Hepatocyte (in vitro differentiated cells): ENCODE data around the gene PPM1K.

Source experiments
- CTCF ChIP-seq: fragments of 200-600 bp; sonication (generic); IDR thresholded peaks from 2 replicates; pipeline ENCODE4 v1.5.1; 2016; ENCODE audit warnings: antibody characterized with exemption, mild to moderate bottlenecking; ENCODE audit not compliant: poor library complexity
- EZH2 ChIP-seq: fragments of 200-600 bp; sonication (generic); IDR thresholded peaks from 2 replicates; pipeline ENCODE4 v1.6.1; 2016; ENCODE audit warnings: antibody characterized with exemption, mild to moderate bottlenecking, borderline replicate concordance
- EZH2phosphoT487 ChIP-seq: fragments of 200-600 bp; sonication (generic); IDR thresholded peaks from one replicate; pipeline ENCODE4 v1.6.1; 2018; ENCODE audit warnings: antibody characterized with exemption, mild to moderate bottlenecking, low read depth, moderate library complexity; ENCODE audit not compliant: unreplicated experiment, severe bottlenecking

- TF ChIP-seq EZH2phosphoT487: no peak
- no peak for TF ChIP-seq CTCF
- no peak for TF ChIP-seq EZH2
Observed at GRCh38 chr4:88225232-88226105, 58.9 kb downstream of the PPM1K start.
